GM18873 (cell line): ENCODE data around the gene FXYD3.

Source experiments
- ATAC-seq: cut with Tn5 transposase; IDR thresholded peaks from one replicate; pipeline ENCODE4 v1.9.1; 2021; ENCODE audit warnings: mild to moderate bottlenecking, moderate library complexity, moderate number of reproducible peaks; ENCODE audit not compliant: unreplicated experiment, low FRiP score

The FXYD3 gene

GRCh38 chr19:35105411-35106290 lies 10.0 kb upstream of the FXYD3 start:
- no peak for ATAC-seq

GRCh38 chr19:35106291-35106583 lies 9.4 kb upstream of the FXYD3 start:
- no peak for ATAC-seq

- no peak for ATAC-seq
These were observed 8.6 kb upstream of the FXYD3 start for GRCh38 chr19:35106898-35107541.

GRCh38 chr19:35107545-35107944 lies 8.1 kb upstream of the FXYD3 start:
- ATAC-seq: no peak

GRCh38 chr19:35108730-35109129 lies 6.9 kb upstream of the FXYD3 start:
- no peak for ATAC-seq

- ATAC-seq: no peak
These were observed 6.1 kb upstream of the FXYD3 start for GRCh38 chr19:35109395-35110112.

- ATAC-seq: no peak
These were observed 4.6 kb upstream of the FXYD3 start for GRCh38 chr19:35110974-35111373.

GRCh38 chr19:35112995-35113688 lies 2.5 kb upstream of the FXYD3 start:
- ATAC-seq: no peak

GRCh38 chr19:35114353-35115176 lies 1.1 kb upstream of the FXYD3 start:
- no peak for ATAC-seq

GRCh38 chr19:35116072-35116801 lies 614 bp downstream of the FXYD3 start:
- no peak for ATAC-seq

GRCh38 chr19:35117116-35117515 lies 1.5 kb downstream of the FXYD3 start:
- no peak for ATAC-seq

GRCh38 chr19:35117799-35118198 lies 2.2 kb downstream of the FXYD3 start:
- ATAC-seq: no peak

- no peak for ATAC-seq
These were observed 2.8 kb downstream of the FXYD3 start for GRCh38 chr19:35118268-35119020.

- ATAC-seq: no peak
These were observed 3.5 kb downstream of the FXYD3 start for GRCh38 chr19:35119091-35119490.

- ATAC-seq: no peak
These were observed 4.0 kb downstream of the FXYD3 start for GRCh38 chr19:35119578-35120155.

GRCh38 chr19:35120492-35120891 lies 4.9 kb downstream of the FXYD3 start:
- ATAC-seq: no peak

GRCh38 chr19:35120898-35121297 lies 5.3 kb downstream of the FXYD3 start:
- ATAC-seq: no peak
